GM23338 (cell line): ENCODE results near the gene COL4A2. TPM values are rescaled to one million over a fixed set of nuclear protein-coding genes. Genes with fewer than 3 reads are reported as not detected.

Source experiments
- ATAC-seq: fragments of 200-7000 bp; cut with Tn5 transposase; 3 replicates; pipeline ENCODE4 v1.9.1; 2020
- DNase-seq: peaks from one replicate; pipeline ENCODE4 v3.0.0-alpha.2; 2015; ENCODE audit warnings: low spot score
- H2AFZ ChIP-seq: fragments of 200-600 bp; sonication (generic); 2 replicates; pipeline ENCODE4 v1.8.0; 2016; ENCODE audit warnings: antibody characterized with exemption, mild to moderate bottlenecking, moderate library complexity
- H3F3A ChIP-seq: fragments of 200-600 bp; sonication (generic); replicated peaks from 2 replicates; pipeline ENCODE4 v1.8.0; 2017; ENCODE audit warnings: antibody characterized with exemption, mixed run types, low read depth
- H3K27ac ChIP-seq: fragments of 200-600 bp; sonication (generic); 2 replicates; pipeline ENCODE4 v1.6.1; 2016; ENCODE audit warnings: low read depth
- H3K27me3 ChIP-seq: fragments of 200-600 bp; sonication (generic); 2 replicates; pipeline ENCODE4 v1.8.0; 2016; ENCODE audit warnings: mild to moderate bottlenecking, mixed run types, moderate library complexity; ENCODE audit not compliant: insufficient read depth
- H3K36me3 ChIP-seq: fragments of 200-600 bp; sonication (generic); 2 replicates; pipeline ENCODE4 v1.8.0; 2016; ENCODE audit warnings: mild to moderate bottlenecking; ENCODE audit not compliant: insufficient read depth
- H3K4me1 ChIP-seq: fragments of 200-600 bp; sonication (generic); 2 replicates; pipeline ENCODE4 v1.8.0; 2016; ENCODE audit warnings: mild to moderate bottlenecking, moderate library complexity; ENCODE audit not compliant: insufficient read depth
- H3K4me2 ChIP-seq: fragments of 200-600 bp; sonication (generic); 2 replicates; pipeline ENCODE4 v1.7.1; 2017; ENCODE audit warnings: mixed run types
- H3K4me3 ChIP-seq: fragments of 200-600 bp; sonication (generic); 2 replicates; pipeline ENCODE4 v1.6.1; 2016; ENCODE audit warnings: mixed run types
- H3K79me2 ChIP-seq: fragments of 200-600 bp; sonication (generic); replicated peaks from 2 replicates; pipeline ENCODE4 v1.8.0; 2017; ENCODE audit warnings: mild to moderate bottlenecking; ENCODE audit not compliant: insufficient read depth
- H3K9me2 ChIP-seq: fragments of 200-600 bp; sonication (generic); 2 replicates; pipeline ENCODE4 v1.8.0; 2017; ENCODE audit not compliant: insufficient read depth
- H4K20me1 ChIP-seq: fragments of 200-600 bp; sonication (generic); replicated peaks from 2 replicates; pipeline ENCODE4 v1.8.0; 2017; ENCODE audit warnings: mild to moderate bottlenecking; ENCODE audit not compliant: insufficient read depth
- H3K27ac Mint-ChIP-seq: 2 replicates; pipeline ENCODE4 v1.8.0; 2020; ENCODE audit warnings: inconsistent platforms, mild to moderate bottlenecking, moderate library complexity, mixed read lengths
- H3K27me3 Mint-ChIP-seq: 3 replicates; pipeline ENCODE4 v1.8.0; 2022; ENCODE audit warnings: low read depth, mild to moderate bottlenecking, moderate library complexity, mixed read lengths, inconsistent platforms; ENCODE audit not compliant: insufficient read depth, poor library complexity
- H3K36me3 Mint-ChIP-seq: 3 replicates; pipeline ENCODE4 v1.8.0; 2021; ENCODE audit warnings: low read depth, mild to moderate bottlenecking, inconsistent platforms, moderate library complexity, mixed read lengths
- H3K4me1 Mint-ChIP-seq: 3 replicates; pipeline ENCODE4 v1.8.0; 2020; ENCODE audit warnings: mild to moderate bottlenecking, inconsistent platforms, mixed read lengths
- H3K4me3 Mint-ChIP-seq: 3 replicates; pipeline ENCODE4 v1.8.0; 2021; ENCODE audit warnings: moderate library complexity, mild to moderate bottlenecking, inconsistent platforms, mixed read lengths
- H3K9me3 Mint-ChIP-seq: 3 replicates; pipeline ENCODE4 v1.8.0; 2020; ENCODE audit warnings: moderate library complexity, mild to moderate bottlenecking, inconsistent platforms, mixed read lengths
- EZH2phosphoT487 ChIP-seq: fragments of 200-600 bp; sonication (generic); IDR thresholded peaks from one replicate; pipeline ENCODE4 v1.8.1; 2018; ENCODE audit warnings: antibody characterized with exemption; ENCODE audit not compliant: unreplicated experiment
- JUNB ChIP-seq: IDR thresholded peaks from one replicate; pipeline ENCODE4 v1.6.1; 2016; ENCODE audit warnings: antibody characterized with exemption; ENCODE audit not compliant: unreplicated experiment
- POLR2AphosphoS5 ChIP-seq: IDR thresholded peaks from 2 replicates; pipeline ENCODE4 v1.6.1; 2016; ENCODE audit warnings: antibody characterized with exemption, low read depth
- REST ChIP-seq: IDR thresholded peaks from one replicate; pipeline ENCODE4 v1.6.1; 2018; ENCODE audit warnings: antibody characterized with exemption; ENCODE audit not compliant: unreplicated experiment
- ZNF331 ChIP-seq: fragments of 250-450 bp; sonication (Bioruptor Pico); IDR thresholded peaks from 2 replicates; pipeline ENCODE4 v1.5.0; 2020; ENCODE audit warnings: low read depth, mild to moderate bottlenecking, moderate library complexity
- ZNF462 ChIP-seq: fragments of 250-450 bp; sonication (Bioruptor Pico); IDR thresholded peaks from 2 replicates; pipeline ENCODE4 v1.5.0; 2020; ENCODE audit warnings: mild to moderate bottlenecking, moderate library complexity
- polyA plus RNA-seq: library from polyadenylated mRNA; unstranded; fragments of >200 nt; fragmentation: Nextera tagmentation; extraction: Ambion mirVana; gene quantifications from 2 replicates; pipeline ENCODE4 v1.2.1, GENCODE V29; 2016
- total RNA-seq: library from RNA; depleted of rRNA; stranded (reverse); fragments of >200 nt; shearing (Covaris generic); gene quantifications from 2 replicates; pipeline ENCODE4 v1.2.3, GENCODE V29; 2014

COL4A2 gene
- total and polyA plus RNA-seq, 2 experiments from 2014 or later: 37.4 to 131 TPM

GRCh38 chr13:110463871-110464510 is 156.9 kb downstream of the COL4A2 start:
- Histone ChIP-seq H4K20me1 (no peaks in the 10 kb centered on the region), H3F3A (no peaks in the 10 kb centered on the region), H3K4me1 (no peaks in the 10 kb centered on the region), H3K4me3 (no peak overlapping the region), H3K27me3 (no peaks in the 10 kb centered on the region), H3K27ac (no peak overlapping the region), H3K36me3 (peaks cover 4% of the 10 kb centered on the region; the same call in 1 of the 2 replicates), H2AFZ (no peak overlapping the region), H3K79me2 (no peaks in the 10 kb centered on the region), H3K4me2 (no peak overlapping the region), H3K9me2 (no peaks in the 10 kb centered on the region)
- Mint-ChIP-seq H3K4me1 (no peaks in the 10 kb centered on the region), H3K36me3 (peaks cover 22% of the 10 kb centered on the region), H3K27ac (no peak overlapping the region), H3K4me3 (no peak overlapping the region), H3K9me3 (no peaks in the 10 kb centered on the region), H3K27me3 (peaks cover 10% of the 10 kb centered on the region)
- ATAC-seq: no peak
- DNase-seq: no peak
- no peak for TF ChIP-seq JUNB
- no peak for TF ChIP-seq REST
- no peak for TF ChIP-seq POLR2AphosphoS5
- no peak for TF ChIP-seq ZNF462 (CRISPR knock-in tag)
- TF ChIP-seq EZH2phosphoT487: no peak
- no peak for TF ChIP-seq ZNF331 (CRISPR knock-in tag)
